HG03520 (cell line): Measurements from ENCODE around the gene SPAG17.

Experiments
- ATAC-seq: cut with Tn5 transposase; IDR thresholded peaks from one replicate; pipeline ENCODE4 v1.9.1; 2021; ENCODE audit warnings: mild to moderate bottlenecking, moderate library complexity; ENCODE audit not compliant: unreplicated experiment

The SPAG17 gene

GRCh38 chr1:118185084-118185832, at the start of gene SPAG17:
TSS of gene SPAG17 (minus strand) at chr1:118185228. CDS start at chr1:118185157, 71 bp downstream.
- no peak for ATAC-seq

- ATAC-seq = no peak
Measured at GRCh38 chr1:118225471-118225870, 40.4 kb upstream of the SPAG17 start.

GRCh38 chr1:118223426-118223825, 38.4 kb upstream of the SPAG17 start:
- ATAC-seq = no peak

- ATAC-seq = no peak
Measured at GRCh38 chr1:118219438-118219837, 34.4 kb upstream of the SPAG17 start.

- no peak for ATAC-seq
Measured at GRCh38 chr1:118217141-118217838, 32.3 kb upstream of the SPAG17 start.

- no peak for ATAC-seq
Measured at GRCh38 chr1:118214866-118215265, 29.8 kb upstream of the SPAG17 start.

GRCh38 chr1:118210723-118211110, 25.7 kb upstream of the SPAG17 start:
- no peak for ATAC-seq

GRCh38 chr1:118210051-118210722, 25.2 kb upstream of the SPAG17 start:
- no peak for ATAC-seq

GRCh38 chr1:118209648-118210047, 24.6 kb upstream of the SPAG17 start:
- no peak for ATAC-seq

- ATAC-seq = no peak
Measured at GRCh38 chr1:118206966-118207365, 21.9 kb upstream of the SPAG17 start.

GRCh38 chr1:118204648-118205047, 19.6 kb upstream of the SPAG17 start:
- ATAC-seq = no peak

- ATAC-seq = no peak
Measured at GRCh38 chr1:118204105-118204504, 19.1 kb upstream of the SPAG17 start.

GRCh38 chr1:118202076-118202608, 17.1 kb upstream of the SPAG17 start:
- no peak for ATAC-seq

GRCh38 chr1:118201524-118201923, 16.5 kb upstream of the SPAG17 start:
- ATAC-seq = peak; percentile 66

GRCh38 chr1:118200836-118201235, 15.8 kb upstream of the SPAG17 start:
- ATAC-seq = no peak

GRCh38 chr1:118190561-118190960, 5.5 kb upstream of the SPAG17 start:
- ATAC-seq = no peak

- no peak for ATAC-seq
Measured at GRCh38 chr1:118189564-118189963, 4.5 kb upstream of the SPAG17 start.

GRCh38 chr1:118188411-118188810, 3.4 kb upstream of the SPAG17 start:
- no peak for ATAC-seq

- ATAC-seq = no peak
Measured at GRCh38 chr1:118186026-118186425, 998 bp upstream of the SPAG17 start.

GRCh38 chr1:118184739-118185083, 317 bp downstream of the SPAG17 start:
- no peak for ATAC-seq

GRCh38 chr1:118183586-118183985, 1.4 kb downstream of the SPAG17 start:
- ATAC-seq = no peak

- no peak for ATAC-seq
Measured at GRCh38 chr1:118177998-118178397, 7.0 kb downstream of the SPAG17 start.
